K562 (cell line): Measurements from ENCODE around the gene AP3S1. TPM values are rescaled to one million over a fixed set of nuclear protein-coding genes. Genes with fewer than 3 reads are reported as not detected.
A peak's percentile ranks its signal among the peaks of the same experiment; 100 is the strongest.

Experiments used
- E2F3 ChIP-seq: fragments of 250-450 bp; sonication (Bioruptor Pico); IDR thresholded peaks from 2 replicates; pipeline ENCODE4 v1.4.0; 2020; ENCODE audit warnings: mild to moderate bottlenecking
- GATA2 ChIP-seq: sonication (generic); formaldehyde crosslinking; IDR thresholded peaks from 2 replicates; pipeline ENCODE4 v1.4.0; 2020; ENCODE audit warnings: mild to moderate bottlenecking, missing genetic modification reagents
- HDGF ChIP-seq: fragments of 450-650 bp; IDR thresholded peaks from 2 replicates; pipeline ENCODE4 v1.6.1; 2016
- HNRNPK ChIP-seq: fragments of 200-400 bp; formaldehyde crosslinking; IDR thresholded peaks from one replicate; pipeline ENCODE4 v1.6.1; 2018; ENCODE audit warnings: mild to moderate bottlenecking, low read depth, low read length; ENCODE audit not compliant: poor library complexity, severe bottlenecking
- JUND ChIP-seq, 2 experiments: IDR thresholded peaks; 2 replicates in 1 of 2; 3 replicates in 1 of 2; pipeline ENCODE4 v1.6.1; 2011; ENCODE audit warnings: borderline replicate concordance in 2 of 2, low read depth in 2 of 2, low read length in 2 of 2, improper control_type of control experiment in 1 of 2, missing biosample characterization in 1 of 2, missing genetic modification characterization in 1 of 2, missing genetic modification reagents in 1 of 2
- KDM4B ChIP-seq, 2 experiments: fragments of 450-650 bp in 1 of 2; sonication (generic) in 1 of 2; IDR thresholded peaks; 2 replicates each; pipeline ENCODE4 v1.6.1; 2016 to 2017; ENCODE audit warnings: borderline replicate concordance in 2 of 2, antibody characterized with exemption in 1 of 2, low read depth in 1 of 2, mild to moderate bottlenecking in 1 of 2
- PHB2 ChIP-seq: fragments of 450-650 bp; IDR thresholded peaks from 2 replicates; pipeline ENCODE4 v1.6.1; 2017; ENCODE audit warnings: low read depth
- SETDB1 ChIP-seq: IDR thresholded peaks from one replicate; pipeline ENCODE4 v1.6.1; 2012; ENCODE audit warnings: low read length, control low read depth, inconsistent platforms
- SMARCA4 ChIP-seq: fragments of 450-650 bp; IDR thresholded peaks from 2 replicates; pipeline ENCODE4 v1.6.1; 2016
- TCF7 ChIP-seq: sonication (generic); IDR thresholded peaks from 2 replicates; pipeline ENCODE4 v1.6.1; 2016; ENCODE audit warnings: antibody characterized with exemption, borderline replicate concordance
- ZC3H11A ChIP-seq: IDR thresholded peaks from 2 replicates; pipeline ENCODE4 v1.6.1; 2012; ENCODE audit warnings: low read depth, low read length, improper control_type of control experiment
- ZNF174 ChIP-seq: fragments of 250-450 bp; sonication (Bioruptor Pico); IDR thresholded peaks from 2 replicates; pipeline ENCODE4 v1.4.0; 2020; ENCODE audit warnings: mild to moderate bottlenecking
- ZNF253 ChIP-seq: fragments of 250-450 bp; sonication (Bioruptor Pico); conservative IDR thresholded peaks from 2 replicates; pipeline ENCODE4 v1.6.1; 2021; ENCODE audit warnings: mild to moderate bottlenecking
- ZNF444 ChIP-seq: fragments of 250-450 bp; sonication (Bioruptor Pico); IDR thresholded peaks from 2 replicates; pipeline ENCODE4 v1.4.0; 2020; ENCODE audit warnings: mild to moderate bottlenecking, moderate library complexity
- ZSCAN32 ChIP-seq: fragments of 450-650 bp; formaldehyde crosslinking; IDR thresholded peaks from 2 replicates; pipeline ENCODE4 v1.4.0; 2020; ENCODE audit warnings: mild to moderate bottlenecking, moderate library complexity
- polyA plus RNA-seq, 8 experiments: library from polyadenylated mRNA; depleted of rRNA in 4 of 8; stranded (reverse) in 5 of 8; unstranded in 3 of 8; fragments of >200 nt; fragmentation: Nextera tagmentation in 2 of 8; fragmentation: Illumina TruSeq in 1 of 8; extraction: Ambion mirVana in 2 of 8; extraction: Trizol in 1 of 8; gene quantifications; 2 replicates each; pipeline versions ENCODE4 v1.2.1 to v1.2.3, GENCODE V29; 2011 to 2014; ENCODE audit warnings: inconsistent platforms in 1 of 8, missing spikeins in 1 of 8
- total RNA-seq, 7 experiments: library from RNA; depleted of rRNA in 6 of 7; stranded (reverse); fragments of >200 nt in 6 of 7; fragmentation: Illumina TruSeq in 2 of 7; extraction: Trizol in 2 of 7; gene quantifications; 2 replicates each; pipeline versions ENCODE4 v1.2.1 to v1.2.3, GENCODE V29; 2011 to 2021; ENCODE audit warnings: low replicate concordance in 1 of 7
- TF ChIP-seq, protein P1 (sequence below): sonication (generic); formaldehyde crosslinking; IDR thresholded peaks from 2 replicates; pipeline ENCODE4 v1.8.0; 2023; ENCODE audit warnings: missing genetic modification reagents, mild to moderate bottlenecking, borderline replicate concordance
- TF ChIP-seq, protein P2 (sequence below): sonication (generic); formaldehyde crosslinking; IDR thresholded peaks from 2 replicates; pipeline ENCODE4 v1.8.0; 2023; ENCODE audit warnings: mild to moderate bottlenecking, missing genetic modification reagents
- TF ChIP-seq, protein P3 (sequence below): sonication (generic); formaldehyde crosslinking; IDR thresholded peaks from 2 replicates; pipeline ENCODE4 v1.8.0; 2022; ENCODE audit warnings: missing genetic modification reagents, mild to moderate bottlenecking, borderline replicate concordance

AP3S1 gene
- total and polyA plus RNA-seq, 9 of the 15 experiments (the other 6 are each of a cell fraction or from before 2014, with no cell fraction given) = 46.1 to 106 (median 67.3) TPM

DNA sequence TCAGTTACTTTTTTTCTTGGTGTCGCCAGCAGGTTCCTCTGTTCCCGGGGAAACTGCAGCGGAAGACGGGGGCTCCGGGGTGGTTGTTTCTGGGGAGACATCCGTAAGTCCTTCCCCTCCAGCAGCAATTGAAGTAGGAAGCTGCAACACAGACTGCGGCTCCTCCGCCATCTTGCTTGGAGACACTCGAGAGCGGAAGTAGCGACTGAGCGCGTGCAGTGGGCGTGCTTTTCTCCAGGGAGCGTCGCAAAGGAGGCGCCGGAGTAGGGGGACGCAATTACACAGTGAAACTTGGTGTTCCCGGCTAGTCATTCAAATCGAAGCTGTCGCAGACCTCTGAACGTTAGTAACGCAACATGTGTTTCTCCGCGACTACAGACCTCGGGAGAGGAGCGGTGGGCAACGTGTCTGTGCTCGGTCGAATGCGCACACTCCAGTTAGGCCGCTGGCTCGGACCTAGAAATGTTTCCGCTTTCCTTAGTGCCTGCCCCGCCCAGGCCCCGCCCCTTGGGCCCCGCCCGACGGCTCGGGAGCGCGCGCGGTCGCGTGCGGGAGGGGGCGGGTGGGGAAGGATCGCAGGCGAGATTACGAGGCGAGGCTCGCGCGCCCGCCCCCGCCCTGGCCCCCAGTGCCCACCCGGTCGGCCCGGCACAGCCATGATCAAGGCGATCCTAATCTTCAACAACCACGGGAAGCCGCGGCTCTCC lies at the start of gene AP3S1, which contains the start of gene ATG12 (continued):
- TF ChIP-seq, protein P1, sequence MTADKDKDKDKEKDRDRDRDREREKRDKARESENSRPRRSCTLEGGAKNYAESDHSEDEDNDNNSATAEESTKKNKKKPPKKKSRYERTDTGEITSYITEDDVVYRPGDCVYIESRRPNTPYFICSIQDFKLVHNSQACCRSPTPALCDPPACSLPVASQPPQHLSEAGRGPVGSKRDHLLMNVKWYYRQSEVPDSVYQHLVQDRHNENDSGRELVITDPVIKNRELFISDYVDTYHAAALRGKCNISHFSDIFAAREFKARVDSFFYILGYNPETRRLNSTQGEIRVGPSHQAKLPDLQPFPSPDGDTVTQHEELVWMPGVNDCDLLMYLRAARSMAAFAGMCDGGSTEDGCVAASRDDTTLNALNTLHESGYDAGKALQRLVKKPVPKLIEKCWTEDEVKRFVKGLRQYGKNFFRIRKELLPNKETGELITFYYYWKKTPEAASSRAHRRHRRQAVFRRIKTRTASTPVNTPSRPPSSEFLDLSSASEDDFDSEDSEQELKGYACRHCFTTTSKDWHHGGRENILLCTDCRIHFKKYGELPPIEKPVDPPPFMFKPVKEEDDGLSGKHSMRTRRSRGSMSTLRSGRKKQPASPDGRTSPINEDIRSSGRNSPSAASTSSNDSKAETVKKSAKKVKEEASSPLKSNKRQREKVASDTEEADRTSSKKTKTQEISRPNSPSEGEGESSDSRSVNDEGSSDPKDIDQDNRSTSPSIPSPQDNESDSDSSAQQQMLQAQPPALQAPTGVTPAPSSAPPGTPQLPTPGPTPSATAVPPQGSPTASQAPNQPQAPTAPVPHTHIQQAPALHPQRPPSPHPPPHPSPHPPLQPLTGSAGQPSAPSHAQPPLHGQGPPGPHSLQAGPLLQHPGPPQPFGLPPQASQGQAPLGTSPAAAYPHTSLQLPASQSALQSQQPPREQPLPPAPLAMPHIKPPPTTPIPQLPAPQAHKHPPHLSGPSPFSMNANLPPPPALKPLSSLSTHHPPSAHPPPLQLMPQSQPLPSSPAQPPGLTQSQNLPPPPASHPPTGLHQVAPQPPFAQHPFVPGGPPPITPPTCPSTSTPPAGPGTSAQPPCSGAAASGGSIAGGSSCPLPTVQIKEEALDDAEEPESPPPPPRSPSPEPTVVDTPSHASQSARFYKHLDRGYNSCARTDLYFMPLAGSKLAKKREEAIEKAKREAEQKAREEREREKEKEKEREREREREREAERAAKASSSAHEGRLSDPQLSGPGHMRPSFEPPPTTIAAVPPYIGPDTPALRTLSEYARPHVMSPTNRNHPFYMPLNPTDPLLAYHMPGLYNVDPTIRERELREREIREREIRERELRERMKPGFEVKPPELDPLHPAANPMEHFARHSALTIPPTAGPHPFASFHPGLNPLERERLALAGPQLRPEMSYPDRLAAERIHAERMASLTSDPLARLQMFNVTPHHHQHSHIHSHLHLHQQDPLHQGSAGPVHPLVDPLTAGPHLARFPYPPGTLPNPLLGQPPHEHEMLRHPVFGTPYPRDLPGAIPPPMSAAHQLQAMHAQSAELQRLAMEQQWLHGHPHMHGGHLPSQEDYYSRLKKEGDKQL (CRISPR knock-in tag) = no peak
- TF ChIP-seq ZNF444 (no peak), ZSCAN32 (no peak), KDM4B (IDR thresholded peaks at IDR 0.05; ENCODE audit: borderline replicate concordance in 2 of 2, low read depth in 1 of 2) (peak in 1 of 2 experiments; percentile 88; a peak in 1 of 4 replicates), GATA2 (peak; percentile 78), TCF7 (peak; percentile 34), ZNF253 (CRISPR knock-in tag) (no peak), HNRNPK (no peak), PHB2 (no peak), SMARCA4 (0 out of 2 replicates have a peak, but pooled peaks have one; percentile 9), ZC3H11A (no peak), HDGF (no peak), JUND (IDR thresholded peaks at IDR 0.05; ENCODE audit: borderline replicate concordance, low read depth, low read length) (peak; percentile 52; the same call in 1 of the 2 replicates), JUND (tag; IDR thresholded peaks at IDR 0.05; ENCODE audit: borderline replicate concordance, low read depth, low read length) (peak; percentile 23; the same call in 1 of the 3 replicates), SETDB1 (no peak), ZNF174 (CRISPR knock-in tag) (no peak), E2F3 (CRISPR knock-in tag) (0 out of 2 replicates have a peak, but pooled peaks have one; percentile 13)
- TF ChIP-seq, protein P2, sequence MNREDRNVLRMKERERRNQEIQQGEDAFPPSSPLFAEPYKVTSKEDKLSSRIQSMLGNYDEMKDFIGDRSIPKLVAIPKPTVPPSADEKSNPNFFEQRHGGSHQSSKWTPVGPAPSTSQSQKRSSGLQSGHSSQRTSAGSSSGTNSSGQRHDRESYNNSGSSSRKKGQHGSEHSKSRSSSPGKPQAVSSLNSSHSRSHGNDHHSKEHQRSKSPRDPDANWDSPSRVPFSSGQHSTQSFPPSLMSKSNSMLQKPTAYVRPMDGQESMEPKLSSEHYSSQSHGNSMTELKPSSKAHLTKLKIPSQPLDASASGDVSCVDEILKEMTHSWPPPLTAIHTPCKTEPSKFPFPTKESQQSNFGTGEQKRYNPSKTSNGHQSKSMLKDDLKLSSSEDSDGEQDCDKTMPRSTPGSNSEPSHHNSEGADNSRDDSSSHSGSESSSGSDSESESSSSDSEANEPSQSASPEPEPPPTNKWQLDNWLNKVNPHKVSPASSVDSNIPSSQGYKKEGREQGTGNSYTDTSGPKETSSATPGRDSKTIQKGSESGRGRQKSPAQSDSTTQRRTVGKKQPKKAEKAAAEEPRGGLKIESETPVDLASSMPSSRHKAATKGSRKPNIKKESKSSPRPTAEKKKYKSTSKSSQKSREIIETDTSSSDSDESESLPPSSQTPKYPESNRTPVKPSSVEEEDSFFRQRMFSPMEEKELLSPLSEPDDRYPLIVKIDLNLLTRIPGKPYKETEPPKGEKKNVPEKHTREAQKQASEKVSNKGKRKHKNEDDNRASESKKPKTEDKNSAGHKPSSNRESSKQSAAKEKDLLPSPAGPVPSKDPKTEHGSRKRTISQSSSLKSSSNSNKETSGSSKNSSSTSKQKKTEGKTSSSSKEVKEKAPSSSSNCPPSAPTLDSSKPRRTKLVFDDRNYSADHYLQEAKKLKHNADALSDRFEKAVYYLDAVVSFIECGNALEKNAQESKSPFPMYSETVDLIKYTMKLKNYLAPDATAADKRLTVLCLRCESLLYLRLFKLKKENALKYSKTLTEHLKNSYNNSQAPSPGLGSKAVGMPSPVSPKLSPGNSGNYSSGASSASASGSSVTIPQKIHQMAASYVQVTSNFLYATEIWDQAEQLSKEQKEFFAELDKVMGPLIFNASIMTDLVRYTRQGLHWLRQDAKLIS = no peak
- TF ChIP-seq, protein P3, sequence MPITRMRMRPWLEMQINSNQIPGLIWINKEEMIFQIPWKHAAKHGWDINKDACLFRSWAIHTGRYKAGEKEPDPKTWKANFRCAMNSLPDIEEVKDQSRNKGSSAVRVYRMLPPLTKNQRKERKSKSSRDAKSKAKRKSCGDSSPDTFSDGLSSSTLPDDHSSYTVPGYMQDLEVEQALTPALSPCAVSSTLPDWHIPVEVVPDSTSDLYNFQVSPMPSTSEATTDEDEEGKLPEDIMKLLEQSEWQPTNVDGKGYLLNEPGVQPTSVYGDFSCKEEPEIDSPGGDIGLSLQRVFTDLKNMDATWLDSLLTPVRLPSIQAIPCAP (CRISPR knock-in tag) = no peak; the same call in 1 of the 2 replicates
